CD4-positive, alpha-beta T cell (primary cell): Measurements from ENCODE around the gene GMPR2. TPM values are rescaled to one million over a fixed set of nuclear protein-coding genes. Genes with fewer than 3 reads are reported as not detected.

Experiments
- ATAC-seq: fragments of 200-7000 bp; cut with Tn5 transposase; one replicate; pipeline ENCODE4 v1.10.0; 2022; ENCODE audit warnings: mild to moderate bottlenecking; ENCODE audit not compliant: poor library complexity
- CTCF ChIA-PET: fragments of 350-600 bp; sonication (Branson Sonifier 250); formaldehyde crosslinking; loops from one replicate; lab custom pipeline; 2021; ENCODE audit warnings: antibody characterized with exemption, inconsistent platforms; lab: Charles Lee
- POLR2A ChIA-PET: fragments of 350-600 bp; sonication (Branson Sonifier 250); formaldehyde crosslinking; loops from one replicate; lab custom pipeline; 2021; ENCODE audit warnings: antibody characterized with exemption, inconsistent platforms; lab: Charles Lee
- DNase-seq, 14 experiments: peaks; one replicate each; pipeline ENCODE4 v3.0.0-alpha.2; 2013 to 2020; ENCODE audit warnings: mixed read lengths in 2 of 14
- H3K27ac ChIP-seq, 2 donors: one replicate each; pipeline versions ENCODE4 v1.5.1 to v1.7.0; 2013; ENCODE audit warnings: low read length in 2 of 2, low read depth in 1 of 2, mild to moderate bottlenecking in 1 of 2
- H3K27me3 ChIP-seq, 2 experiments: 1 replicate in 1 of 2; 2 replicates in 1 of 2; pipeline versions ENCODE4 v1.6.1 to v1.7.0; 2013; ENCODE audit warnings: low read length in 2 of 2, control low read depth in 1 of 2, mild to moderate bottlenecking in 1 of 2, moderate library complexity in 1 of 2; ENCODE audit not compliant: insufficient read depth in 2 of 2, control insufficient read depth in 1 of 2
- H3K36me3 ChIP-seq: one replicate; pipeline ENCODE4 v1.6.1; 2013; ENCODE audit warnings: low read length, control low read depth; ENCODE audit not compliant: insufficient read depth
- H3K4me1 ChIP-seq: one replicate; pipeline ENCODE4 v1.6.1; 2013; ENCODE audit warnings: low read length, control low read depth; ENCODE audit not compliant: insufficient read depth
- H3K4me3 ChIP-seq: one replicate; pipeline ENCODE4 v1.5.1; 2013; ENCODE audit warnings: mild to moderate bottlenecking, low read length, moderate library complexity
- H3K9me3 ChIP-seq, 2 experiments: 1 replicate in 1 of 2; 2 replicates in 1 of 2; pipeline versions ENCODE4 v1.6.1 to v1.7.0; 2013; ENCODE audit warnings: low read length in 2 of 2, mild to moderate bottlenecking in 2 of 2, control low read depth in 1 of 2, moderate library complexity in 1 of 2; ENCODE audit not compliant: control insufficient read depth in 1 of 2, insufficient read depth in 1 of 2
- H3K27ac Mint-ChIP-seq: one replicate; pipeline ENCODE4 v1.8.0; 2020; ENCODE audit warnings: mixed read lengths
- H3K27me3 Mint-ChIP-seq: one replicate; pipeline ENCODE4 v1.8.0; 2021; ENCODE audit warnings: mixed read lengths
- H3K36me3 Mint-ChIP-seq: one replicate; pipeline ENCODE4 v1.8.0; 2021; ENCODE audit warnings: low read depth, mixed read lengths
- H3K4me1 Mint-ChIP-seq: one replicate; pipeline ENCODE4 v1.8.0; 2021; ENCODE audit warnings: low read depth, mixed read lengths
- H3K4me3 Mint-ChIP-seq: one replicate; pipeline ENCODE4 v1.8.0; 2020; ENCODE audit warnings: mild to moderate bottlenecking, mixed read lengths
- H3K9me3 Mint-ChIP-seq: one replicate; pipeline ENCODE4 v1.8.0; 2020; ENCODE audit warnings: mixed read lengths
- intact Hi-C, 2 experiments: fragments of 100-400 bp; cut with DNase I in 1 of 2; cut with micrococcal nuclease in 1 of 2; formaldehyde crosslinking; loops; one replicate each; pipeline versions ENCODE4 v1.15.1 to v1.9.0; 2023 to 2025; cut with DNase I, micrococcal nuclease
- total RNA-seq, 174 experiments: library from RNA in 2 of 174; stranded (reverse) in 2 of 174; gene quantifications; one replicate each; pipeline ENCODE4 v1.2.3 and lab custom pipeline; 2021 to 2026
- TF ChIP-seq, protein P1 (sequence below): fragments of 200-600 bp; IDR thresholded peaks from one replicate; pipeline ENCODE4 v1.8.0; 2022; ENCODE audit warnings: antibody characterized with exemption, mild to moderate bottlenecking

The GMPR2 gene
- total RNA-seq, 2 experiments from 2014 or later: 22.2 to 24.8 TPM

- H3K27ac ChIP-seq: peak overlapping the region; percentile 81 to 95
- no peaks in the 10 kb centered on the region for H3K27me3 ChIP-seq
- peaks cover 66% of the 10 kb centered on the region for H3K4me1 Mint-ChIP-seq
- H3K4me1 ChIP-seq: peaks cover 29% of the 10 kb centered on the region
- peaks cover 72% of the 10 kb centered on the region for H3K36me3 Mint-ChIP-seq
- peak overlapping the region; percentile 93 for H3K27ac Mint-ChIP-seq
- H3K9me3 Mint-ChIP-seq: no peaks in the 10 kb centered on the region
- peak overlapping the region; percentile 98 for H3K4me3 ChIP-seq
- no peaks in the 10 kb centered on the region for H3K9me3 ChIP-seq
- no peaks in the 10 kb centered on the region for H3K27me3 Mint-ChIP-seq
- ATAC-seq (peak; percentile 25), DNase-seq (peak in 6 of 14 experiments; percentile 10 to 56 (median 38))
- CTCF ChIA-PET: interaction anchor here (0.7 to 1.5 kb wide), 3 partner anchors 11 to 123 kb away, joined by 3 to 6 read pairs (median 3); partner anchors contain the start of gene TINF2
- intact Hi-C loops: loop anchor here (1.0 to 5.0 kb wide), 10 partner anchors 11 to 211 kb away; partner anchors contain the start of genes PSME2 (in 2 of the 2), RABGGTA (in 2 of the 2), RNF31 (in 2 of the 2) and TINF2 (in 2 of the 2)
- POLR2A ChIA-PET: interaction anchor here (0.8 to 2.6 kb wide), 5 partner anchors 11 to 96 kb away, joined by 4 to 40 read pairs (median 5); partner anchors contain the start of genes CHMP4A, MDP1, PSME1 and TINF2
- TF ChIP-seq, protein P1, sequence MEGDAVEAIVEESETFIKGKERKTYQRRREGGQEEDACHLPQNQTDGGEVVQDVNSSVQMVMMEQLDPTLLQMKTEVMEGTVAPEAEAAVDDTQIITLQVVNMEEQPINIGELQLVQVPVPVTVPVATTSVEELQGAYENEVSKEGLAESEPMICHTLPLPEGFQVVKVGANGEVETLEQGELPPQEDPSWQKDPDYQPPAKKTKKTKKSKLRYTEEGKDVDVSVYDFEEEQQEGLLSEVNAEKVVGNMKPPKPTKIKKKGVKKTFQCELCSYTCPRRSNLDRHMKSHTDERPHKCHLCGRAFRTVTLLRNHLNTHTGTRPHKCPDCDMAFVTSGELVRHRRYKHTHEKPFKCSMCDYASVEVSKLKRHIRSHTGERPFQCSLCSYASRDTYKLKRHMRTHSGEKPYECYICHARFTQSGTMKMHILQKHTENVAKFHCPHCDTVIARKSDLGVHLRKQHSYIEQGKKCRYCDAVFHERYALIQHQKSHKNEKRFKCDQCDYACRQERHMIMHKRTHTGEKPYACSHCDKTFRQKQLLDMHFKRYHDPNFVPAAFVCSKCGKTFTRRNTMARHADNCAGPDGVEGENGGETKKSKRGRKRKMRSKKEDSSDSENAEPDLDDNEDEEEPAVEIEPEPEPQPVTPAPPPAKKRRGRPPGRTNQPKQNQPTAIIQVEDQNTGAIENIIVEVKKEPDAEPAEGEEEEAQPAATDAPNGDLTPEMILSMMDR: no peak
- peaks cover 42% of the 10 kb centered on the region for H3K36me3 ChIP-seq
- peak overlapping the region; percentile 96 for H3K4me3 Mint-ChIP-seq
These were observed 1.2 kb upstream of the GMPR2 start for GRCh38 chr14:24231263-24232120.

GRCh38 chr14:24232121-24232644 lies 546 bp upstream of the GMPR2 start, which contains the start of gene NEDD8:
Gene NEDD8 (minus strand): TSS chr14:24232367. CDS start chr14:24232267, 100 bp downstream.
- Mint-ChIP-seq H3K27me3 (no peaks in the 10 kb centered on the region), H3K36me3 (peaks cover 73% of the 10 kb centered on the region), H3K4me1 (peaks cover 66% of the 10 kb centered on the region), H3K27ac (peak within 1 kb of the TSS; percentile 93), H3K4me3 (peak within 1 kb of the TSS; percentile 96), H3K9me3 (no peaks in the 10 kb centered on the region)
- CTCF ChIA-PET: interaction anchor here (1.5 to 1.8 kb wide), 2 partner anchors 10 to 16 kb away, joined by 6 to 9 read pairs; partner anchors contain the start of genes MDP1 and TINF2
- ATAC-seq (peak; percentile 87), DNase-seq (peak; percentile 73 to 94 (median 84))
- peak within 1 kb of the TSS; percentile 81 to 95 for H3K27ac ChIP-seq
- TF ChIP-seq, protein P1: no peak
- no peaks in the 10 kb centered on the region for H3K27me3 ChIP-seq
- POLR2A ChIA-PET: interaction anchor here (1.0 to 2.6 kb wide), 6 partner anchors 10 to 43 kb away, joined by 4 to 40 read pairs (median 8); partner anchors contain the start of genes CHMP4A, MDP1, RABGGTA and TINF2
- peak within 1 kb of the TSS; percentile 98 for H3K4me3 ChIP-seq
- peaks cover 47% of the 10 kb centered on the region for H3K36me3 ChIP-seq
- H3K4me1 ChIP-seq: peaks cover 29% of the 10 kb centered on the region
- intact Hi-C loops: loop anchor here (1.0 to 5.0 kb wide), 10 partner anchors 10 to 210 kb away; partner anchors contain the start of genes PSME2 (in 2 of the 2), RABGGTA (in 2 of the 2), RNF31 (in 2 of the 2) and TINF2 (in 2 of the 2)
- no peaks in the 10 kb centered on the region for H3K9me3 ChIP-seq

GRCh38 chr14:24233538-24233866 lies 773 bp downstream of the GMPR2 start:
- peaks cover 50% of the 10 kb centered on the region for H3K36me3 ChIP-seq
- no peaks in the 10 kb centered on the region for H3K9me3 ChIP-seq
- Mint-ChIP-seq H3K4me1 (peaks cover 74% of the 10 kb centered on the region), H3K9me3 (no peaks in the 10 kb centered on the region), H3K27ac (peak overlapping the region; percentile 93), H3K36me3 (peaks cover 77% of the 10 kb centered on the region), H3K4me3 (peak overlapping the region; percentile 96), H3K27me3 (no peaks in the 10 kb centered on the region)
- TF ChIP-seq, protein P1: no peak
- CTCF ChIA-PET: interaction anchor here (1.0 to 3.1 kb wide), 5 partner anchors 18 to 100 kb away, joined by 3 to 13 read pairs (median 7); partner anchors contain the start of genes IRF9 and MDP1
- ATAC-seq (no peak), DNase-seq (no peak)
- intact Hi-C loops: loop anchor here (2.0 to 5.0 kb wide), 6 partner anchors 36 to 209 kb away; partner anchors contain the start of genes PSME2 (in 2 of the 2), RNF31 (in 2 of the 2), IPO4 (in 1 of the 2) and RABGGTA (in 1 of the 2)
- peak overlapping the region; percentile 98 for H3K4me3 ChIP-seq
- H3K27ac ChIP-seq: peak overlapping the region; percentile 81 to 95
- H3K27me3 ChIP-seq: no peaks in the 10 kb centered on the region
- H3K4me1 ChIP-seq: peaks cover 35% of the 10 kb centered on the region
- POLR2A ChIA-PET: interaction anchor here (0.7 to 2.6 kb wide), 9 partner anchors 9 to 204 kb away, joined by 3 to 40 read pairs (median 4); partner anchors contain the start of genes CHMP4A, DCAF11, IRF9 and MDP1
